Measurements from ENCODE around the gene IGF2BP1.

The IGF2BP1 gene

DNA sequence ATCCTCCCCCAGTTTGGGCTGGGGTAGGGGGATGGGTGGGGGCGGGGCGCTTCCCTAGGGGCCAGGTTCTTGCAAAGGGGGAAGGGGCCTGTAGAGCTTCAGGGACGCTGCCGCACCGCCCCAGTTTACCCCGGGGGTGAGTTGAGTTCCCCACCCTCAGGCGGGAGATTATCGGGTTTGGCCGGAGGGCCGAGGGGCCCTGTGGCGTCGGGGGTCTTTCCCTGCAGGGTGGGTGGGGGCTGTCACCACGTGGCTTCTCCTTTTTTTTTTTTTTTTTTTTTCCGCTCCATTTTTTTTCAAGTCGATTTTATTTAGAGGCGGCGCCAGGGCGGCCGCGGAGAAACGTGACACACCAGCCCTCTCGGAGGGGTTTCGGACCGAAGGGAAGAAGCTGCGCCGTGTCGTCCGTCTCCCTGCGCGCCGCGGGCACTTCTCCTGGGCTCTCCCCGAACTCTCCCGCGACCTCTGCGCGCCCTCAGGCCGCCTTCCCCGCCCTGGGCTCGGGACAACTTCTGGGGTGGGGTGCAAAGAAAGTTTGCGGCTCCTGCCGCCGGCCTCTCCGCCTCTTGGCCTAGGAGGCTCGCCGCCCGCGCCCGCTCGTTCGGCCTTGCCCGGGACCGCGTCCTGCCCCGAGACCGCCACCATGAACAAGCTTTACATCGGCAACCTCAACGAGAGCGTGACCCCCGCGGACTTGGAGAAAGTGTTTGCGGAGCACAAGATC is at the start of gene IGF2BP1:
Gene IGF2BP1, plus strand, starts transcription at position 283 of the 724 bp plus-strand sequence. Its CDS starts 361 bp downstream, at position 644.
- no peak for DNase-seq

DNA sequence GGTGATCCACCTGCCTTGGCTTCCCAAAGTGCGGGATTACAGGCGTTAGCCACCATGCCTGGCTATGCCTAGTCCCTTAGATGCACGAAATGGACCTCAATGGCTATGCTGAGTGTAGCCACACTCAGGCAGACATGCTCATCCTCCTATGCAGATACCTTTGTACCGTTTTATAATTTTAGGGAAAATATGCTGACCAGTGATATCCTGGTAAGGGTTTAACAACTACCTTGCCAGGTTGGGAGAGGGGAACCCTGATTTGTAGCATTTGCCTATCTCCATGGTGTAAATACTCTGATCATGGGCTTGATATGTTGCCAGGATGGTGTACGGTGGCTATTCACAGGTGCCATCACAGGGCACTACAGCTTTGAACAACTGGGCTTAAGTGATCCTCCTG is 45.6 kb upstream of the IGF2BP1 start:
- DNase-seq: no peak

DNA sequence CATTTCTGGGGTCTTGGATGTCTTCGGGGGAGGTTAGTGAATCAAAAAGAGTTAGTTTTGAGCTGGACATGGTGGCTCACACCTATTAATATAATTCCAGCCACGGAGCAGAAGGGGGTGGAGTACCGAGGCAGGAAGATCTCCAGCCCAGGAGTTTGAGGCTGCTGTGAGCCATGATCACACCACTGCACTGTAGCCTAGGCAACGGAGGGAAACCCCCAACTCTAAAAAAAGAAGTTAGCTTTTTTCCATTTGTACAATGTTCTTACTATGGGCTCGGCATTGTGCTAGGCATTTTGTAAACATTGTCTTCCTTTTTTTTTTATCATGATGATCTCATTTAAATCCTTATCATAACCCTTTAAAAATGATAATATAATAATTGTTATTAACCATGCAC is 44.3 kb upstream of the IGF2BP1 start:
- DNase-seq: no peak

DNA sequence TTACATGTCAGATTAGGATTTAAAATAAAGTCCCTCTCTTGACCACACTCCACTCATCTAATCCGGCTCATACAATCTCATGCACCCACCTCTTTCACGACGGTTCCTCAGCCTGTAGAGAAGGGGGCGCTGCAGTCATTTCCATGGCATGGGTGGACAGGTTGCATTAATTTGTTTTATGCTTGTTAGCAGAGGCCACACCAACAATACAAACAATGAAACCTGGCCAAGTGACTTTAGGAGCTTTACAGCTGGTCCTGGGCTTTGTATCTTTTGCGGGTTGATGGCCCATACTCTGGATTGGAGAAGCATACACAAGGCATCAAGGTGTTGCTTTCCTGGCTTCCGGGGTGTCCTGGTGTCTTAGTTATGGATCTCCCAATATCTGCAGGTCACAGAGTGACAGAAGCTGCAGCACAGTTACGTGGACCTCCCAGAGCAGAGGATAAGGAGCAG is 42.9 kb upstream of the IGF2BP1 start:
- DNase-seq: no peak

DNA sequence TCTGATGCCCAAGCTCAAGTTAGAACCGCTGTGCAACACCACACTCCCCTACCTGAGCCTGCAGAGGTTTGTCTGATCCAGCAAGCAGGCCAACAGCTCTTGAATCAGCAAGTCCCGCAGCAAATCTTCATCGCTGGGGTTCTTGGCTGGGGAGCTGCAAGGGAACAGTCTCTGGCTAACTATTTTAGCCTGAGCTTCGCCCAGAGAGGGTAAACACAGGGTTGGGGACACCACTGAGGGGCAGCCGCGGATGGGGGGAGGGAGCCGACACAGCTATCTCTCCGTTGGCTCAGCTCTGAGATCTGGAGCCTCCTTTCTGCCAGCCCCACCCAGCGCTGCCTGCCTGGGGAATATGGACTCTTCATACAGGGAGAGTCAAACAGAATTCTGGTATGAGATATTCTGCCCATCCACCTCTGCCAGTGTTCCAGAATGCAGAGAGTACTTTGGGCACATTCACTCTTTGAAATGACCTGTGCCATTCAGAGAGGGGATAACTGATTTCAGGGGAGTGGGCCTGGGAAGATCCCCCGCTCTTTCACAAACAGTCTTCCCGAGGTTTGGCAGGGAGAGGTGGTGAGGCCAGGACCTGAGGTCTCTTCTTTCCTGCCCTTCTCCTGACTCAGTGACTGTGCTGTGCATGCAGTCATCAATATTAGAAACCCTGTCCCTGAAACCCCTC is 36.2 kb upstream of the IGF2BP1 start:
- DNase-seq: no peak

DNA sequence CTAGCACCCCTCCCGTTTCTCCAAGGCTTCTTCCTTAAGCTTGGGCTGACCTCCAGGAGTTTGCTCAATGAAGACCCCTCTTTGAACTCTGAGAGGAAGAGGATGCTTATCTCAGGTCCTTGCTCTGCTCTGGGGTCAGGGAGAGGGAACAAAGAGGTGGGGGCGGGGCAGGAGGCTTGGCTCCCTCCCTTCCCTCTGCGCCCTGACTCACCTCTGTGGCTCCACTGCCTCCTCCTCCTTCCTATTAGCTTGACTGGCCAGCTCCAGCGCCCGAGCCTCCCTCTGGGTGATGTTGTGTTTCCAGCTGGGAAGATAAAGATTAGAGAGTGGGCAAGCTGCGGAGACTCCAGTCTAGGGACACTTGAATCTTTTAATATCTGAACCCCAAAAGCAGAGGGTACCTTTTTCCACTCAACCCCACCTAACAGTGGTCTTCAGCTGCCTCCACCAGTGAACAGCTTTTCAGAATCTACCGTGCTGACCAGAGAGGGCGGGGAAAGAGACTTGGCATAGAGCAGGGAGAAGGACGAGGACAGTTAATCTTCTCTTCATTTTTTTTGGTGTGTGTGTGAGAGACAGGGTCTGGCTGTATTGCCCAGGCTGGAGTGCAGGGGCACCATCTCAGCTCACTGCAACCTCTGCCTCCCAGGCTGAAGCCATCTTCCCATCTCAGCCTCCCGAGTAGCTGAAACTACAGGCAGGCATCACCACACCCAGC is 35.5 kb upstream of the IGF2BP1 start:
- no peak for DNase-seq

DNA sequence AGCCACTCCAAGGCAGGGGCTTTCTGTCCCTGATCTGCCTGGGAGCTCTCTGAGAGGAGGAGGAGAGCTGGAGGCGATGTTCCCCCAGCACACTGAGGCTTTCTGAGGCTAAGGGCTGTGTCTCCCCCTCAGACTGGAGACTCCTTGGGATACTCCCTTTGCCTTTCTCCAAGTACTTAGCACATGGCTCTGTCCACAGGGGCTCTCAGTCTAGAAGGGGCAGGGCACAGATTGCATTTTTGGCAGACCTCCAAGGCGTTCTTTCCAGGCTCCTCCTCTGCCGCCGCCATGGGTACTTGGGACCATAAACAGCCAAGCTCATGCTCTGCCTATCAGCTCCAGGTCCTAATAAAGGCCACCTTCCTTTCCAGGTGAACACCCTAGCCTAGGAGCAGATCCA is 27.0 kb upstream of the IGF2BP1 start:
- DNase-seq: no peak

DNA sequence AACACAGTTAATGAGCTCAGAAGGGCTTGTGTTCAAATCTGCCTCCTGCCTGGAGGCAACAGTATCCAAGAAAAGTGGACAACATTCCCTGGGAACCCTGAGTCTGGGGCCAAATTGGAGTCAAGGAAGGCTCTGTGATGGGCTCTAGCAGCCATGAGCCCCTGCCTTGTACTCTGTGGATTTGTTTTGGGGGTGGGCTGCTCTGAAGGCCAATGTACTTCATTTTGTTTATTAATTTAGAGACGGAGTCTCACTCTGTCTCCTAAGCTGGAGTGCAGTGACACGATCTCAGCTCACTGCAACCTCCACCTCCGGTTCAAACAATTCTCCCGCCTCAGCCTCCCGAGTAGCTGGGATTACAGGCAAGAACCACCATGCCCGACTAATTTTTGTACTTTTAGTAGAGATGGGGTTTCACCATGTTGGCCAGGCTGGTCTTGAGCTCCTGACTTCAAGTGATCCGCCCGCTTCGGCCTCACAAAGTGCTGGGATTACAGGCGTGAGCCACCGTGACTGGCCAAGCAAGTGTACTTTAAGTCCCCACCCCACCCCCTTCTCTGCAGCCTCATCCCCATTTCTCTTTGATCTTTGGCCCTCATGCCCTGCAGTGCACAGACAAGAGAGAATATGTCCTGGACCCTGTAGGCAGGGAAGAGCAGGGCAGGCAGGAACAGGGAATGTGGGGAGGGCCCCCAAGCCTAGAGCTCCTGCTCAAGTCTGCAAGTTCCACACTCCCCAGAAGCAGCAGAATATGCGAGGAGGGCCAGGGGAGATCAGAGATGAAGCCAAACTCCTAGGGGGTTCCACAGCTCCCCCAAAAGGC is 26.1 kb upstream of the IGF2BP1 start:
- DNase-seq: no peak

DNA sequence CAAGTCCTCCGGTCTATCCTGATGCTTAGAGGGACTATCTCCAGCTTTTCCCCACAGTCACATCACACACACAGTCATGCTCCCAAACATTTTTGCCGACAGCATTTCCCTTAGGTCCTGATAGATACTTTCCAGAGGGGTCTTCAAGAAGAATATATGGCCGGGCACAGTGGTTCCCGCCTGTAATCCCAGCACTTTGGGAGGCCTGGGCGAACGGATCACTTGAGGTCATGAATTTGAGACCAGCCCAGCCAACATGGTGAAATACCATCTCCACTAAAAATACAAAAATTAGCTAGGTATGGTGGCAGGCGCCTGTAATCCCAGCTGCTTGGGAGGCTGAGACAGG is 24.5 kb upstream of the IGF2BP1 start:
- no peak for DNase-seq

DNA sequence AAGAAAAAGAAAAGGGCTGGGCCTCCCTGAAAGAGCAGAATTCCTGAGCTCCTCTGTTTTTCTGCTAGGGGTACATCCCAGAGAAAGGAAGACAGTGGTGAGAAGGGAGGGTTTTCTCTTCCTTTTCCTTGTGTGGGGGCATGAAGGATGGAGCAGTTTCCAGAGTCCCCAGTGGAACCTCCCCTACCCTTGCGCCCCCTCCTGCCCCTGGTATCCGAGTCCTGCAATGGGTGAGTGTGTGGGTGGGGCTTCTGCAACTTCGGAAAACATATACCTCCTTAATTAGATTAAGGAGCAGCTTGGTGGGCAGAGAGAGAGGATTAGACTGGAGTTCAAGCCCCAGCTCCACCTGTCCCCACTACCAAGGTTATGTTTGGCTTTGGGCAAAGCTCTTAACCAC is 23.4 kb upstream of the IGF2BP1 start:
- DNase-seq: no peak

DNA sequence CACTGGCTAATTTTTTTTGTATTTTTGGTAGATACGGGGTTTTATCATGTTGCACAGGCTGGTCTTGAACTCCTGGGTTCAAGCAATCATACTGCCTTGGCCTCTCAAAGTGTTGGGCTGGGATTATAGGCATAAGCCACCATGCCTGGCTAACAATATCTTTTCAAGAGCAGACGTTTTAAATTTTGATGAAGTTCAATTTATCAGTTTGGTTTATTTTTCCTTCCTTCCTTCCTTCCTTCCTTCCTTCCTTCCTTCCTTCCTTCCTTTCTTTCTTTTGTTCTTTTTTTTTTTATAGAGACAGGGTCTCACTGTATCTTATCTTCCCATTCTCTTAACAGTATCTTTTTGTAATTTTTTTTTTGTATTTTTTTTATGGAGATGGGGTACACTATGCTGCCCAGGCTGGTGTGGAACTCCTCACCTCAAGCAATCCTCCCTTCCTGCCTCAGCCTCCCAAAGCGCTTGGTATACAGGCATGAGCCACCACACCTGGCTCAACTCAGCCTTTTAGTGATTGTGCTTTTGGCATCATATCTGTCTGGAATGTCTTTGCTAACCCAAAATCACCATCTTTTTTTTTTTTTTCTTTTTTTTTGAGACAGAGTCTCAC is 15.2 kb upstream of the IGF2BP1 start:
- DNase-seq: no peak

DNA sequence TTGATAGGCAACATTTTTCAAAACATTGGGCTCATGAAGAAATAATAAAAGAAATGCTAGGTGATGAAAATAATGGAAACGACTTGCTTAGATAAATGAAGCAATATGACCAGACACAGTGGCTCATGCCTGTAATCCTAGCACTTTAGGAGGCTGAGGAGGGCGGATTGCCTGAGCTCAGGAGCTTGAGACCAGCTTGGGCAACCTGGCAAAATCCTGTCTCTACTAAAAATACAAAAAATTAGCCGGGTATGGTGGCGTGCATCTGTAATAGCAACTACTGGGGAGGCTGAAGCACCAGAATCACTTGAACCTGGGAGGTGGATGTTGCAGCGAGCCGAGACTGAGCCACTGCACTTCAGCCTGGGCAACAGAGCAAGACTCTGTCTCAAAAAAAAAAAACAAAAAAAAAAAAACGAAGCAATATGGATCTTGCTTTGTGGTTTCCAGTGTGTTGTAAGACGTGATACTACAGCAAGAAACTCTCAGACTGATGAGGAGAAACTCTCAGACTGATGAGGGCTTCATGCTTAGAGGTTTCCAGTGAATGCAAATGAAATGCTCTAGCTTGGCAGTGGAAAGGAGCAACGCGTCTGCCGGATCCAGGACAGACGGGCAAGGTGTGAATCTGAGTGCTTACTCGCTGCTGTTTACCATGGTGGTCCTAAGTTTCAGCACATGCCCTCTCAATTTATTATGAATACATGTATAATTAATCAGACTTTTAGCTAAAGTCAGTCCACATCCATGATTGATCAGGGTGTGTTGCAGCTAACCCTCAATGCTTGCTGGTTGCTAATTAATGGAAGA is 11.5 kb upstream of the IGF2BP1 start:
- DNase-seq: no peak

DNA sequence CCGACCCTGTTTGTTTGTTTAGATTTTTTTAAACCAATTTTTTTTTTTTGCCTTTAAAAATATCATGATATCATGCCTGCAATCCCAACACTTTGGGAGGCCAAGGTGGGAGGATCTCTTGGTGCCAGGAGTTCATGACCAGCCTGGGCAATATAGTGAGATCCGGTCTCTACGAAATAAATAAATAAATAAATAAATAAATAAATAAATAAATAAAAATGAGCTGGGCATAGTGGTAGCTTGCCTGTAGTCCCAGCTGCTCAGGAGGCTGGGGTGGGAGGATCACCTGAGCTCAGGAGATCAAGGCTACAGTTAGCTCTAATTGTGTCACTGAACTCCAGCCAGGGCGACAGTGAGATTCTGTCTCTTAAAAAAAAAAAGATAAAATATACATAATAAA is 8.1 kb upstream of the IGF2BP1 start:
- no peak for DNase-seq

DNA sequence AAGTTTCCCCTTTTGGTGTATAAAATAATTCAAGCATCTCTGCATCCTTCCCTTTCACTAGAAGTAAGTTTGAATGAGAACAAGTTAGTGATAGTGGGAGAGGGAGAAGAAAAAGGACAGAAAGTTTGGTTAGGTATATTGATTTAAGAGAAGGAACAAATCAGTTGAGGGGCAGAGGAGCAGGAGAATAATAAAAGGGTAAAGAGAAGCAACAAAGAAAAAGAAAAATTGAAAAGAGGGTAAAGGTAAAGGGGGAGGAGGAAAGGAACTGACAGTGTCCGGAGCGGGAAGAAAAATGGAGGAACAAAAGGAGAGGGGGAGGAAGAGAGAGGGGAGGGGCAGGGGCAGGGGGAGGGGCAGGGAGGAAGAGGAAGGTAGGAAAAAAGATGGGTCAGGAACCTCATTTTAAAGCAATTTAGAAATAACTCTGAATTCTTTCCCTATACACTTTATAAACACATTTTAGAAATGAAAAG is 6.3 kb upstream of the IGF2BP1 start:
- DNase-seq: no peak

DNA sequence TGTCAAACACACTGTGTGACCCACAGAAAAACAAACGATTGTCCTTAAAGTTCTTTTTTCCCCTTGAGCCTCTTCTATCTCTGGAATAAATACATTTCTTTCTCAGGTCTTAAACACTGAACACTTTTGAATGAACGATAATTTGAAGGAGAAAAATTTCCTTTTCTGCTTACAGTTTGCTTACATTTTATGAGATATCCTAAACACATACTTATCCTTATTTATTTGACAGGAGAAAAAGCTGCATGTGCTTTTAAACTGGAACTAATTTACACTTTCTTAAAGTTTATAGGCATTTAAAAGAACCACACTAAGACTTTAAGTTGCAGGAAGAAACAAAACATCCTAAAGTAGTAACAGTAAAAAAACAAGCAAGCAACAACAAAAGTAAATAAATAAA is 4.7 kb upstream of the IGF2BP1 start:
- no peak for DNase-seq

DNA sequence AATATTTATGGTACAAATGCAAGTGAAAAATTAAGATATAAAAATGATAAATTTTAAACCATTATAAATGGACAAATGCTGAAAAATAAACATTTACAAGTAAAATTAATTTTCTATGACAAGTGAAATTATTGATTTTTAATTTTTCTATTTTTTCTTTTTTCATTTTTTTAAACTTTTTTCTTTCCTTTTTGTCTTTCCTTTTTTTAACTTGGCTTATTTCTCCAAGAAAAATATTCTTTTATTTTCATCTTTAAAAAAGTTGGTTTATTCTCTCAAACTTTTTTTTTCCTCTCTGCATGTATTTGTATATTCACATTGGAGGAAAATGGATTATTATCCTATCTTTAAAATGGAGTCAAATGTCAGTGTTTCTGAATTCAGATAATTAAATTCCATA is 3.9 kb upstream of the IGF2BP1 start:
- no peak for DNase-seq

DNA sequence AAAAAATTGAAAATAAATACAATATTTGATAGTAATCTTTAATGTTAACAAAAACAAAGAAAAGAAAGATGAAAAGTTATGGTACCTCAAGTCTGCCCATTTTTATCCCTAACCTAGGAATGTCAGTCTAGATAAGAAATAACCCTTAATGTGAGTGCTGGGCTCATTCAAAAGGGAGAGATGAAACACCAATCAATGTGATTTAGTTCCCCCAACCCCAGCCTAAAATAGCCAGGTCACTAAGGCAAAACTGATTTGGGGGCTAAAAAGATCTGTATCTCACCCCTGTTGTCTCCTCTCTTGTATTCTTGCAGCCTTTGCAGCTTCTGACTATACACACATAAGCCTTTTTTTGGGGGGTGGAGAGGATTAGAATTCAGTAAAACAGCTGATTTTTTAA is 3.2 kb upstream of the IGF2BP1 start:
- DNase-seq: no peak

DNA sequence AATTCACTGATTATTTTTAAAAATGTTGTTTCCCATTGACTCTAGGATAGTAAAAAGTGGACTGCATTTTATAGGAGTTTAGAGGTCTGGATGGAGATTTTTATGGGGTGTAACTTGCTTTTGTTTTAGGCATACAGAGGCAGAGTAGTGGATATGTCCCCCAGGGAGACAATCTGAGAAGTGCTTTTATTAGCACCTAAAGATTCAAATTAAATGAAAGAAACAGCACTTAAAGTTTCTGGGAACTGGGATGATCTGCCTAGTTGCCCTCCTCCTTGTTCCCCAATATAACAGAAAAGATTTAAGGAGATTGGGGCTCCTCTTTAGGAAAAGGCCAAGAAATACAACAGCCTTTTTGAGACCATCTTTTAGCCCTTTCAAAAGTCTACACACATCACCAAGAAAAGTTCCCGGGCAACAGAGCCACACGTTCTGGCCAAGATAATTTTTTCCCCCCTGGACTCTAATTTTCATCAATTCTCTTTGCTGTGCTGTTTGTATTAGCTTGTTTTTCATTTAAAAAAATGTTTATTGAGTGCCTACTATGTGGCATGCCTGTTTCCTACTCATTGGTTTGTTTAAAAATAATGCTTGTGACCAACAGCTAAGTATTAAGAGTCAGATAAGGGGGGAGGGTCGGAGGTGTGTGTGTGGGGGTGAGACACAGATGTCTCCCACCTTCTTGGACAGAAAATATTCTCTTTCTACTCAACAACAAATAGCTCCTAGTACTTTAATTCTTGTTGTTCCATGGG is 2.5 kb upstream of the IGF2BP1 start:
- no peak for DNase-seq

DNA sequence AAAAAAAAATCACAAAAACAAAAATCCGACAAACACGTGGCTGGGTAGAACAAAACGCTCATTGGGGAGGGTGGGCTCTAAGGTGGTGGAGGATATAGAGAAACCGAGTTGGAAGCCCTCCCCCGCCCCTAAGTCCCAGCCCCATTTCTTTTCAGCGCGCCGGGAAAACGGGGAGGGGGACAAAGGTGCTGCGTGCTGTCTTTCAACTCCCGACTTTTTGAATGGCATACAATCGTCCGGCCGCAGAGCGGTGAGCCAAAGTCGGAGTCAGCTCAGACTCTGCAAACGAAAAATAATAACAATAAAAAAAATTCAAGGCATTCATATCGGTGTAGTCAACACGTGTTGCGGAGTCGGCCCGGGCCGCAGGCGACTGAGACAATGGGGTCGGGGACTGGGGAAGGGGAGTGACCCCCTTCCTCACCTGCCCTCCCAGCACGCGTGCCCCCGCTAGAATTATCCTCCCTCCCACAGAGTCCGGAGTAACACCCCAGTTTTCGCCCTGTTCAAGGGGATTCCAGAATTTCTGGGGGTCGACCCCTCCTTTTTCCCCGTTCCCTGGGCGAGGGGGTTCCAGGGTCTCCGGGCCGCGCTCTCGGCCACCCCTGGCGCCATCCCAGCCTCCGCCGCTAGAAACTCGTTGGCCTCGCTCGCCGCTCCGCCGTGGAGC is 1.7 kb upstream of the IGF2BP1 start:
- no peak for DNase-seq

DNA sequence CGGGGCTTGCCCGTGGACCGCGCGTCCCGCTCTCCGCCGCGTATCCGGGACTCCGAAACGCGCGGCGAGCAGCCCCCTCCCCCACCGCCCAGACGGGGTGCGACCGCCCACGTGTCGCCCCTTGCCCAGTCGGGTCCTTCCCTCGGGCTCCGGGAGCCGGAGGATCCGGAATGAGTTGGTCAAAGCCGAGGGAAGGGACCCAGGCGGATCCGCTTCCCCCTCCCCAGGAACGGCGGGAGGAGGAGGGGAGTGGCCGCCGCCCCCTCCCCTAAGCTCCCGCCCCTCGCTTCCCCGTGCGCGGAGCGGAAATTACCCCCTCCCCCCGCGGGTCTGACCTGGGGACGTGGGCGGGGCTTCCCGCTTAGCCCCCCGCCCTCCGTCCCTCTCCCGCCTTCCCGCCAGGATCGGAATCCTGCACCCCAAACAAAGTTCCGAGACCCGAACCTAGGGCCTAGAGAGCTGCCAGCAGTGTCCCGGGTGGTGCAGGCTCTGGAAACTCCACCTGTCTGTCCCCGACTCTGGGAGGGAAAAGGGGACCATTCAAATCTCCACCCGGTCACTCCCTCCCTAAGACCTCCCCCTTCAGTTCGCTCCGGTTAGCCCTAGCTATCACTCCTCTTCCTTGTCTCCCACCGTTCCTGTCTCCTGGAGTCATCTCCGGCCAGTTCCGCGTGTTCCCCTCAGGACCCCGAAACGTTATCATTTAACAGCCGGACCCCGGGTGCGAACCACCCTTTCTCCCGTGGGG is 1.0 kb upstream of the IGF2BP1 start:
- no peak for DNase-seq
